HG02885 (cell line): Measurements from ENCODE around the gene SASH1.

Source experiments
- ATAC-seq: cut with Tn5 transposase; IDR thresholded peaks from one replicate; pipeline ENCODE4 v1.9.1; 2021; ENCODE audit warnings: mild to moderate bottlenecking; ENCODE audit not compliant: unreplicated experiment, poor library complexity

SASH1 gene

DNA sequence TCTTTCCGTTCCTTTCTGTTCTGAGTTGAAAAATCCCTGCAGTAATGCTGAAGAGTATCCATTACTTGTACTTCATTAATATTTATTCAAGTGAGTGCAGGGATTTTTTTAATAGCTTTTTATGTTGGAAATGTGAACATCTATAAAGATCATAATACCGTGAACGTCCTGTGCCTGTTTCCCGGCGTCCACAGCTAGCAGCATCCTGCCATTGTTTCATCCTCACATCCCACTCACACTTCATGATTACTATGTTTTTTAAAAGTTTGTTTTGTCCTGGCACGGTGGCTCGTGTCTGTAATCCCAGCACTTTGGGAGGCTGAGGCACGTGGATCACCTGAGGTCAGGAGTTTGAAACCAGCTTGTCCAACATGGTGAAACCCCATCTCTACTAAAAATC lies 54.3 kb downstream of the SASH1 start:
- no peak for ATAC-seq

DNA sequence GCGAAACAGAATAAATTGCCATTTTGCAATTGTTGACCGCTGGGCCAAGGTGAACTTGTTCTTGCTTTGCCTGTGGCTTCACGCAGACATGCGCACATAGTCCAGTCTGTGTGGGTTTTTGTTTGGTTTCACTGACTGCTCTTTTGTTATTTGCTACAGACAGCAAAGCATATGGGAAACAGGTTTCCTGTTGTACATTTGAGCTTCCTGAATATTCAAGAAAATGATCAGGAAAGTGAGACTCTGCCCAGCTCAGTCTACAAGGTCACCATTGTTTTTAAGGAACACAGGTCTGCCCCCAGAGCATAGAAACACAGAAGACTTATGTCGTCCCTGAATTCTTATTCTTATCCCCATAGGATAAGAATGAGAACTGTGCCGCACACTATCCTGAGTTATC lies 55.6 kb downstream of the SASH1 start:
- ATAC-seq: no peak

DNA sequence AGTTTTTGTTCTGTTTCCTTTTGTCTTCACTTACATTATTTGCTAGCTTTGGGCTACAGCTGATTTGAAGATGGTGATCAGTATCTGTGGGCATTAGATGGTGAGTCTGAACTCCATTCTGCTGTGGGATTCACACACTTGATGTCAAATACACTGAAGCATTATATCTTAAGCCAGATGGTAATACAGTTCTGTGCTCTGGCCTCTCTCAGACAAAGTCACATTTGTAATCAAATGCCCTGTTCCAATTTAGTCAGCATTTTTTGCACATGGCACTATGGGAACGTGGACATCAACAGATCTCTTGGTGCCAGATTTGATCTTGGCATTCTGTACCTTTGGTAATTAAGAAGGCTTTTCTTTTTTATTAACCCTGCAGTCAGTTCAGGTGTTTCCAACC lies 56.0 kb downstream of the SASH1 start:
- no peak for ATAC-seq

DNA sequence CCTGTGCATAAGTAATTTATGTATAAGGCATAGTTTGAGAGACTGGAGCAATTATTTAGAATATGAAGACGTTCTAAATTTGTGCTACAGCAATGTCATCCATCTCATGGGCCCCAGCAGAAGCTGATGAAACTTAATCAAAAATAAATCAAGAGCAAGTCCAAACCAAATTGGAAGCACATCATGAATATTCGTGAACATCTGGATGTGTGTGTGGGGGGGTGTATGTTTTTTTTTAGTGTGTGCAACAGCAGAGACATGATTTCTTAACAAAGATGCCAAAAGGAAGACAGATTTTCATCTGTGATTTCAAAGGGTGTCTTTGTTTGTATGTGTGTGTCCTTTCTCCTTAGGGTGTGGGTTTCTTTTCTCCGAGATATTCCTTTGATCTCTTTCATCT lies 58.9 kb downstream of the SASH1 start:
- no peak for ATAC-seq

DNA sequence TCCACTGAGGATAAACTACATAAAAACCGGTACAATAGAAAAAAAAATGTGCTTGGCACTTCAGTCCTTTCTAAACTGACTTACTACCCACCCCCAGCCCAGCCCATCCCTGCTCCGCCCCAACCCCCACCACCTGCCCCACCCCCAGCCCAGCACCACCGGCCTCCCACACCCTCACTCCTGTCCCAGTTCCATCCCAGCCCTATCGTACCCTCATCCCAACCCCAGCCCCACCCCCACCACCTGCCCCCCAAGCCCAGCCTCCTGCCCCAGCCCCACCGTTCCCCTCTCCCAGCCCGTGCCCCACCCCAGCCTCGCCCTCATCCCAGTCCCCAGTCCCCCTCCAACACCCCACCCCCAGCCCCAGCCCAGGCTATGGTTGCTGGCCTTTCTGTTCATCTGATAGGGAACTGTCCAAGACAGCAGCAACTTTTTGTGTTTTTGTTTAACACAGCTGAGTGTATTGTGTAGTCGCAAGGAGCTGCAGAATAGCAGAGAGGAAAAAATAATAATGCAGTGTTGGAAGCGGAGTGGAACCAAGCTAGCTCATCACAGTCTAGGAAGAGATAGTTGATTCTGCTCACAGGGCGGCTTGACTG lies 61.9 kb downstream of the SASH1 start:
- no peak for ATAC-seq

DNA sequence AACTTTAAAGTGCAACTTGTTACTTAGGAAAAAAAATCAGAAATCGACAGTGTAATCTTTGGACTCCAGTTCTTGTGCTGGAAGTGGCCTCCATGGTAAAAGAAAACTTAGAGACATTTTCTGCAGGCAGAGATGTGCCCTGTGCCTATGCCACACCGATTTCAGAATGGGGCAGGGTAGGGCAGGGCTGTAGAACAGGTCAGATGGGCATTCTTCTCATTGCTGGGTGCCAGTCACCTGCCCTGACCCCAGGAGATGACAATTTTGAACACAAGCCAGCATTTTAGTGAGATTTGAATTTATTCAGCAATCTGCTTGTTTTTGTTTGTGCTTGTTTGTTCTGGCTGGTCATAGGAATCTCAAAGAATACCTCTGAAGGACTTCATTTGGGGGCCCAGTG lies 63.3 kb downstream of the SASH1 start:
- ATAC-seq: no peak

DNA sequence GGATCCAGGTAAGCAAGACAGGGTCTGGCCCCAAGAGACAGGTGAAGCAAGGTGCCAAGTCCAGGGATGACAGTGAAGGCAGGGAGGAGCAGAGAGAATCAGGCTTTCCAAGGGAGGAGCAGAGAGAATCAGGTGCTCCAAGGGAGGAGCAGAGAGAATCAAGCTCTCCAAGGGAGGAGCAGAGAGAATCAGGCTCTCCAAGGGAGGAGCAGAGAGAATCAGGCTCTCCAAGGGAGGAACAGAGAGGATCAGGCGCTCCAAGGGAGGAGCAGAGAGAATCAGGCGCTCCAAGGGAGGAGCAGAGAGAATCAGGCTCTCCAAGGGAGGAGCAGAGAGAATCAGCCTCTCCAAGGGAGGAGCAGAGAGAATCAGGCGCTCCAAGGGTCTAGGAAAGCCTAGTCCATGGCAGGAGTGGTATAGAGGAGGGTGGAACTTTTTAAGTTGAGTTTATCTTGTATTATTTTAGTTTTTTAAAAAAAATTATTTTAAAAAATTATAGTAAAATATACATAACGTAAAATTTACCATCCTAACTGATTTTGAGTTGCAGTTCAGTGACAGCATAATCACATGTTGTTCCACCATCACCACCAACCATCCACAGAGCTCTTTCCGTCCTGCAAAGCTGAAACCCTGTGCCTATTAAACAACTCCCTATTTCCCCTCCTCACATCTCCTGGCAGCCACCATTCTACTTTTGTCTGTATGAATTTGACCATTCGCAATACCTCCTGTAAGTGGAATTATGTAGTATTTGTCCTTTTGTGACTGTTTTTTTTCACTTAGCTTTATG lies 64.1 kb downstream of the SASH1 start:
- ATAC-seq: no peak

DNA sequence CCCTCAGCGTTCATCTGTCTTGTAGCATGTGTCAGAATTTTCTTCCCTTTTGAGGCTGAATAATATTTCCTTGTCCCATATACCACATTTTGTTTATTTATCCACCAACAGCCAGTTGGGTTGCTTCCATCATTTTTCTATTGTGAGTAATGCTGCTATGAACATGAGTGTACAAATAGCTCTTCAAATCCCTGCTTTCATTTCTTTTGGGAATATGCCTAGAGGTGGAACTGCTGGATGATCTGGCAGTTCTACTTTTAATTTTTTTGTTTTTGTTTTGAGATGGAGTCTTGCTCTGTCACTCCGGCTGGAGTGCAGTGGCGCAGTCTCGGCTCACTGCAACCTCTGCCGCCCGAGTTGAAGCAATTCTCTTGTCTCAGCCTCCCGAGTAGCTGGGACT lies 64.7 kb downstream of the SASH1 start:
- no peak for ATAC-seq

DNA sequence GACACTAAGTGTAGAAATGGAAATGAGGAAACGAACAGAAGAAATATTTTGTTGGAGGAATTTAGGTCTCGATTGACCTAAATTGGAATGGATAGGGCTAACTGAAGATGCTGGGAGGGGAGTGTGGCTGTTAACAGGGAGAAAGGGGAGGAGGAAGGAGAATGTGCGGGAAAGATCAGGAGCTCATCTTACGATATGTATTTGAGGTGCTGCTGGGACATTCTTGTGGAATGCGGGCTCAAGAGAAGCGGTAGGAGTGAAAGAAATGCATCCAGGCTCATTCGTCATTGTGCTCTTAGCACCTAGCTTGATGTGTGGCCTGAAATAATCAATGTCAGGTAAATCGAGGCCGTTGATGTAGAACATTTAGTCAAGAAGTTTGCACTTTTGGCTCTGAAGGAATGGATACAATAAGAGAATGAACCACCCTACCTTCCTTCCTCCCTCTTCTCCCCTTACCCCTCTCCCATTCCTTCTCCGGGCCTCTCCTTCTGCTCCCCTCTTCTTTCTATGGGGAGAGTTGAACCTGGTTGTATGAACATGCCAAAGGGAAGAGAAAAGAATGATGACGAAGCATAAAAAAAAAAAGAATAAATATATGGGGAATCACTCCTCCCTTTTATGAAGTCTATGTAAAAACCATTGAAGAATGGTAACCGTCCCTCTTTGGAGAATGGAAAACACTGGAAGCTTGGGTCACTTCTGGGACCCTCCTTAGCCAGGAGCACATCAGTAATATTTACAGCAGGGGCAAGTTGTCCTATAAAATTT lies 70.9 kb downstream of the SASH1 start:
- ATAC-seq: no peak

DNA sequence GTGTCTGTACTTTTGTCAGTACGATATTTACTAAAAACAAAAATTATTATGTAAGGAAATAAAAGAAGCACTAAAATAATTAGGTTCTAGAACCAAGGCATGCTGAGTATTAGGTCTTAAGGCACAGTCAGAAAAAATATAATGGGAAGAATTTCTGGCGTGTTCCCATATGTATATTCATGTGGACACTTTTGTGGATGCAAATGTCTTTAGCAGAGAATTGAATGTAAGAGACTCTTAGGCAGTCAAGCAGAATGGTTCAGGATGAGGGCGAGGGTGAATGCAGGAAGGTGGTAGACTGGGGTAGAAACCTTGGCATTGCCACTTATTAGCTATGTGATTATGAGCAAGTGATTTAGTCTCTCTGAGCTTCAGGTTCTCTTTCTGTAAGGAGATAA lies 71.5 kb downstream of the SASH1 start:
- no peak for ATAC-seq

DNA sequence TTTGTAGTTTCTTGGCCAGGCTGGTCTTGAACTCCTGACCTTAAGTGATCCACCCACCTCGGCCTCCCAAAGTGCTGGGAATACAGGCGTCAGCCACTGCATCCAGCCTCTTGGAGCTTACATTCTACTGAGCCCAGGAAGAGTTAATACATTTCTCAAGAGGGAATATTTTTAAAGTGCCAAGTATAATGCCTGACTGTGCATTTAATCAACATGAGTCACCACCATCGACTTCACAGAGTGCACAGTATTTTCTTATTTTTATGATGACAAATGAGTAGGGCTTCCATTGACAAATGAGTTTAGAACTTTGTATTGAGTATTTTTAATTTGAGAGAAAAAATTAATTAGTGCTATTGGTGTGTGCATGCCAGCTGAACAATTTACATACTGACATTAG lies 72.2 kb downstream of the SASH1 start:
- ATAC-seq: no peak

DNA sequence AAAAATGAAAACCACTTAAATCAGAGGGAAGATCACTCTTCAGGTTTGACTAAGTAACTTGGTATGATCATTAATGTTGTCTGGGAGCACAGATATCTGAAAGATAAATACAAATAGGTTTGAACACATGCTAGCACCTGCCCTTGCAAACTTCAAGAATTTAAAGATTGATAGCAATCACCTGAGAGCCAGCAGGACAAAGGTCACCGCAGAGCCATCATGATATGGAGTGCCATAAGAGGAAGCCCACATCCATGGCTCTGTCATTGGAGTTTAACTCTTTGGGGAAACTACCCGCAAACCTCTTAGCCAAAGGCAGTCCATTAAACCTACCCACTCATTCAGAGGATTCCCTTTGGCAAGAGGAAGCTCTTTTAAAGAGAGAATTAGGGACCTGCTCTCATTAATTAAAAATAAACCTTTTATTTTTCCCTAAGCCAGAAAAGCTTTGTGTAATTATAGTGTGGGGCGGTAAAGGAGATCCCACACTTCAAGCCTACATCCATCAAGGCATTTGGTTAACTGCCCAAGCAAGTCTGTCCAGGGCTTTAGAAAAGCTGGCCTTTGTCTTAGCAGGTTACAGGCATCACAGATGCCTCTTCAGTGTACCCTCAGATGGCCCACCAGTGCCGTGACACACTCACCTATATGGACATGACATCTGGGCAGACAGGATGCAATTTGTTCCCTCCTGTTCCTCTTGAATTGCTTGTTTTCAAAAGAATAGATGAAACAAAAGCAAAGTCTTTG lies 73.0 kb downstream of the SASH1 start:
- no peak for ATAC-seq

DNA sequence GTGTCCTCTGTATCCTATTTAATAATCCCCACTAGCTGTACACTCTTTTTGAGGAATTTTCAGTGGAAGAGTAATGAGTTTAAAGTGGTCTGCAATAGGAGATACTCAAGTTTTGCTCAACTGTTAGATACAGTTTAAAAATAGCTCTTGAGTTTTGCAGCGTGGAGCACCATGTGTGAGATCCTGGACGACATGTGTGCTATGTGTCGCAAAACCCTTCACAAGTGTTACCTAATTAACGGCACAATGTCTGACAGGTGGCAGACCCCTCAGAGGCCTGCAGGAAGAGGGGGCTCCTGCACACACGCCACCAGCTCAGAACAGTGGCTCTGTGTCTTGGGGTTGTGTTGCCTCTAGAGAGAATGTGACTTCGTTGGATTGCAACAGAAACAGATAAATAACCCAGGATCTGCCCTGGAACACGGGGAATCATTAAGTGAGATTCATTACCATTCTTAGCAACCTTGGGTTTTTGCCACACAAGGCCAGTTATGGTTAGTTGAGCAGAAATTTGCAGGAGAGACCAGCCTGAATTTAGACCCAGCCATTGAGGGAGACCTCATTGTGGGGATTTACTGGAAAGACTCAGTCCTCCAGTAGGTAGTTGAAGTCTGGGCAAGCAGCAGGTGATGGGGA lies 73.8 kb downstream of the SASH1 start:
- ATAC-seq: no peak

DNA sequence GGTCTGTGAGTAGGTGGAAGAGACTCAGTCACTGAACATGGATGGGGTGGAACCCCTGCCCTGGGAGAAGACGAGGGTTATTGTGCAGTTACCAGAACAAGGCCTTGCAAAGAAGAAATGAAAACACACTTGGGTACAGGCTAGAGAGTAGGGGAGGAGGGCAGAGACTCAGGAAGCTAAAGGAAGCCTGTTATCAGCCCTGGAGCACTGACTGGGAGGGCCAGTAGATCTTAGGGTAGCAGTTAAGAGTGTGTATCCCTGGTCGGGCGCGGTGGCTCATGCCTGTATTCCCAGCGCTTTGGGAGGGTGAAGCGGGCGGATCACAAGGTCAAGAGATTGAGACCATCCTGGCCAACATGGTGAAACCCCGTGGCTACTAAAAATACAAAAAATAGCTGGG lies 74.4 kb downstream of the SASH1 start:
- no peak for ATAC-seq

DNA sequence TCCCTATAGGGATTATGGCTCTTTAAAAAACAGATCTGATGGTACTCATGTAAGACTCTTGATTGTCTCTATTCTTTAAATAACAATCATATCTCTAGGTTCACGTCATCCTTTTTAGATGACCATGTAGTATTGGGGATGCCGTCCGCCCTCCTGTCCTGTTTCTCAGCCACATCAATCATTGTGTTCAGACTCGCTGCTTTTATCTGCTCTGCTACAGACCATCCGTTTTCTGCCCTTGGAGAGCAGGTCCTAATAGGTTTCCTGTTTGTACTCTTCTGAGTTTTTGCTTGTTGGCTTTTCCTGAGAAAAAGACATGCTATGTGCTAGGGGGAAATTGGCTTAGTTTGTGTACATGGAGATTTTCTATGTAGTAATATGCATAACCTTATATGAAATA lies 76.8 kb downstream of the SASH1 start:
- ATAC-seq: no peak

DNA sequence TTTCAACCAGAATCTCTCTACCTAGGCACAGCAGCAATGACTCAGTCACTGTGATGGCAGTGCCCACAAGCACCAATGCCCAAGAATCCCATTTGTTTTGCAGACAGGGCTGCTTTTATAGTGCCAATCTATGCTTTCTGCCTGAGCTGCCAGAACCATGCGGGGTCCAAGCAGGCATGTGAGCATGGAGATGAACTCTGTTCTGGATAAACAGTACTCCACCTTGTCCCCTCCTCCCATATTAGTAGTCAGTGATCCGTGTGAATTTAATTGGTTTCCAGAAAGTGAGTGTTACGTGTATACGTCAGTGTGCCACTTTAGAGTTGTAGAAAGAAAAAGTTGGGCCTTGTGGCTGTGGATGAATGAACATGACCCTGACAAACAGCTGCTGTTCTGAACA lies 79.4 kb downstream of the SASH1 start:
- ATAC-seq: no peak

DNA sequence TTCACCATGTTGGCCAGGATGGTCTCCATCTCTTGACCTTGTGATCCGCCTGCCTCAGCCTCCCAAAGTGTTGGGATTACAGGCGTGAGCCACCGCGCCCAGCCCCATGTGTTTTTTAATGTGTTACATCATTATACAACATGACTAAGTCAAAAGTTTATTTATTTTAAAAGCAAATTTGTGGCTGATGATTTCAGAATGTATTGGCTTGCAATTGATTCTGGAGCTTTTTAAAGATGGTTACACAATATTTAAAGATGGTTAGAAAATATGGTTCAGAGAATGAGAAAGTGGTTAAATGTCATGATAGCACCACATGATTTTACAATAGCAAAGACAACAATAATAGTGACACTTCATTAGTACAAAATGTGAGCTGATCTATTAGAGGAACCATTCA lies 80.5 kb downstream of the SASH1 start:
- no peak for ATAC-seq

DNA sequence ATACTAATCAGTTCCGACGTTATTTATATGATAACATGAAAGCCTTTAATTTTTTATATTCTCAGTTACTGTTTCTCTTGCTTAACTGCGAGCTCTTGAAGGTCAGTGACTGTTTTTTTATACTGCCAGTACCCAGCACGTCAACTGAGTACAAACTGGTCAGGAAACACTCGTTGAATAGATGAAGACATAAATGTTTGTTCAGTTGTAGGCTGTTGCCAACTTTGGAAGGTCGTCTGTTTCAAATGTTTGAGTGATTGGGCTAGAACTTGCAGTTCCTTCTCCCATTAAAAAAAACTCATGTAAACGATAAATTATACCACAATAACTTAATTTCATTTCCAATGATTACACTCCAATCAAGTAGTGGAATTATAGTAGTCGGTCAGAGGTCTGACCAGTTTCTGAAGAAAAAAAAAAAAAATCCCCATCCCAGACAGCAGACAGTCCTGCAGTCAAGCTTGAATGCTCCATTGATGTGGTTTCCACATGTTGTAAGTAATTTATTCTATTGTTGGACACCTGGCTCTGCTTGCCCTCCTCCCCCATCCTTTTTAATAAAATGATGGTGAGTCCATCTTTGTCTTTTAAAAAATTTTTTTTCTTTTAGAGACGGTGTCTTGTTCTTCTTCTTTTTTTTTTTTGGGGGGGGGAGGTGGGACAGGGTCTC lies 81.1 kb downstream of the SASH1 start:
- ATAC-seq: no peak

DNA sequence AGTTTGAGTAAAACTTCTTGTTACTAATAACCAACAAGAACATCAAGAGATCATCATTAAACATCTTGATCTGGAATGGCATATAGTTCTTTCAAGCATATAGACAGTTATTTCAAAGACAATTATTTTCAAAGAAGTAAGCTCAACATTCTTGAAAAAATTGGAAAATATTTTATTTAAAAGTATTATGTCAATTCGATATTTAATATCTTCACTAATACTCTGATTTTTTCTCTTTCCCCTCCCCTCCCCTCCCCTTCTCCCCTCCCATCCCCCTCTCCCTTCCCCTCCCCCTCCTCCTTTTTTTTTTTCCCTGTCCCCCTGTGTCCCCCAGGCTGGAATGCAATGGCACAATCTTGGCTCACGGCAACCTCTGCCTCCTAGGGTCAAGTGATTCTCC lies 82.8 kb downstream of the SASH1 start:
- no peak for ATAC-seq
